Activated T-helper 9 cell treated with anti-CD3 and anti-CD28 coated beads, Interleukin-2, amount 50 U/mL, for 16 hours (primary cell): Measurements from ENCODE around the gene GPR132.
A peak's percentile ranks its signal among the peaks of the same experiment; 100 is the strongest.
"Not testable (repeated sequence)": the region's sequence is repeated elsewhere in the genome, so short reads cannot be mapped to it uniquely, and the experiment has no call there.

Experiments
- DNase-seq: peaks from one replicate; pipeline ENCODE4 v3.0.0-alpha.2; 2020; ENCODE audit warnings: low read depth

The GPR132 gene, protein sequence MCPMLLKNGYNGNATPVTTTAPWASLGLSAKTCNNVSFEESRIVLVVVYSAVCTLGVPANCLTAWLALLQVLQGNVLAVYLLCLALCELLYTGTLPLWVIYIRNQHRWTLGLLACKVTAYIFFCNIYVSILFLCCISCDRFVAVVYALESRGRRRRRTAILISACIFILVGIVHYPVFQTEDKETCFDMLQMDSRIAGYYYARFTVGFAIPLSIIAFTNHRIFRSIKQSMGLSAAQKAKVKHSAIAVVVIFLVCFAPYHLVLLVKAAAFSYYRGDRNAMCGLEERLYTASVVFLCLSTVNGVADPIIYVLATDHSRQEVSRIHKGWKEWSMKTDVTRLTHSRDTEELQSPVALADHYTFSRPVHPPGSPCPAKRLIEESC

DNA sequence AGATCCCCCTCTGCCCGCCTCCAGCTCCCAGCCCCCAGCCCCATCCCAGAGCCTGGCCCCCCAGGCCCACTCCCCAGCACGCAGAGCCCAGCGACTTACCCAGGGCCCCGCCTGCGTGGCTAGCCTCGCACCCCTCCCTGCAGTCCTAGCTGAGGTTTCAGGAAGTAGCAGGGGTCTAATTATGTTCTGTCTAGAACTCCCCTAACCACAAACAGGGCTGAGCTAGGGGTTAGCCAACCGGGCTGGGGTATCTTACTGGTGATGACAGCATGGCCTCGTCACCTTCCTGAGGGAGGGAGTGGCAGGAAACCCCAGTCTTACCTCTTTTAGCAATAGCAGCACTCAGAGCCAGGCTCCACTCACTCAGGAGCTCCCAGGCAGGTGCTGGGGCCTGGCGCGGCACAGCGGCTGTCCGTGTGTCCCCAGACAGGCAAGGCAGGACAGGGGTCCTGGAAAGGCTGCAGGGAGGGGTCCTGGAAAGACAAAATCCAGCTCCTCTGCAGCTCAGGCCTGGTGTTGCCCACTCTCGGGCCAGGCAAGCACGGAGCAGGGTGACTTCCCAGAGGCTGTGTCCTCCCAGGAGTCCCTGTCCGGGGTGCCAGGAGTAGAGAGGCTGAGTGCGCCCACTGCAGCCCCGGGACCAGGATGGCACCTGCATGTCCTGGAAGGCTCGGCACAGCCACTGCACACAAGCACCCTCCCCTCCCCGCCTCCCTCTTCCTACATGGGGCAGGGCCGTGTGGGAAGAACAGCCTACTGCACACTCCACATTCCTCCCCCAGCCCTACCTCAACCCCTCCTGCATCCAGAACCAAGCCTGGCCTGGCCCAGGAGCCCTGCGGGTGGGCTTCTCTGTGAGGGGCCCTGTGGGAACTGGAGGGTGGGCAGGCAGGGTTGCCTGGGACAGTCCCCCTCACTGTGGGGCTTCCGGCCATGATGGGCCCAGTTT, at the start of gene GPR132:
Gene GPR132, minus strand, starts transcription at position 151 of the 949 bp plus-strand sequence. CDS start 10,010 bp downstream, outside the sequence.
- DNase-seq: peak; percentile 79

DNA sequence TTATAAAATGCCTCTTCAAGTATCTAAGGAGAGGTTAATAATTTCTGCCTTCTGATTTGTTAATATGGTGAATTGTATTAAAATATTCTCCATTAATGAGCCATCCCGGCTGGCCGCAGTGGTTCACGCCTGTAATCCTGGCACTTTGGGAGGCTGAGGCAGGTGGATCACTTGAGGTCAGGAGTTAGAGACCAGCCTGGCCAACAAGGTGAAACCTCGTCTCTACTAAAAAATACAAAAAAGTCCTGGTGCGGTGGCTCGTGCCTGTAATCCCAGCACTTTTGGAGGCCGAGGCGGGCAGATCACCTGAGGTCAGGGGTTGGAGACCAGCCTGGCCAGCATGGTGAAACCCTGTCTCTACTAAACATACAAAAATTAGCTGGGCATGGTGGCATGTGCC, 44.0 kb upstream of the GPR132 start:
- DNase-seq: not testable (repeated sequence)

DNA sequence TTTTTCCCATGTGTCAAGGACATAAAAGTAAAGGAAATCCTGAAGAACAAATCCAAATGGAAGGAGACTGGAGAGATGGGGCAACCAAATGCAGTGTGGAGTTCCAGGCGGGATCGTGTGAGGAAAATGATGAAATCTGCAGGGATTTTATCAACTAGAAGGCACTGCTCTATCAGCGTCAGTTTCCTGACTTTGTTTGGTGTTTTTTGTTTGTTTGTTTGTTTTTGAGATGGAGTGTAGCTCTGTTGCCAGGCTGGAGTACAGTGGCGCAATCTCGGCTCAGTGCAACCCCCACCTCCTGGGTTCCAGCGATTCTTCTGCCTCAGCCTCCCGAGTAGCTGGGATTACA, 43.3 kb upstream of the GPR132 start:
- no peak for DNase-seq

DNA sequence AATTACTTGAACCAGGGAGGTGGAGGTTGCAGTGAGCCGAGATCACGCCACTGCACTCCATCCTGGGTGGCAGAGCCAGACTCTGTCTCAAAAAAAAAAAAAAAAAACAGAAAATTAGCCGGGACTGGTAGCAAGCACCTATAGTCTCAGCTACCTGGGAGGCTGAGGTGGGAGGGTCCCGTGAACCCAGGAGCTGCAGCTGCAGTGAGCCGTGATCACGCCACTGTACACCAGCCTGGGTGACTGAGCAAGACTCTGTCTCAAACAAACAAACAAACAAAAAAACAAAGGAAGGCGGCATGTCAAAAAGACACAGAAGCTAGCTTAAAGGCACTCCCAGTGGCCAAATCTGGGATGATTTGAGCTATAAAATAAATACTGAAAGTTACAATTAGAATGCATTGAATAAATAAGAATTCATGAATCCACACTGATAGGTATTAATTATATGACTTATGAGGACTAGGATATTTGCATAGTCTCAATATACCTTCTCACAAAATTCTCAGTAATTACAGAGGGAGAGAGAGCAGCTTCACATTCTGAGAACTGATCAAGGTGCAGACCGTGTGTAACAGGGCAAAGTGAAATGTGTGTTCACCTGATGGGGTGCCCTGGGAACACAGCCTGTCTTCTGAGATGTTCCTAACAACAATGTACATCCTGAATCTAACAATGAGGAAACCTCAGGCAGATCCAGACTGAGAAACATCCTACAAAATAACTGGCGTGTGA, 42.7 kb upstream of the GPR132 start:
- DNase-seq: no peak

DNA sequence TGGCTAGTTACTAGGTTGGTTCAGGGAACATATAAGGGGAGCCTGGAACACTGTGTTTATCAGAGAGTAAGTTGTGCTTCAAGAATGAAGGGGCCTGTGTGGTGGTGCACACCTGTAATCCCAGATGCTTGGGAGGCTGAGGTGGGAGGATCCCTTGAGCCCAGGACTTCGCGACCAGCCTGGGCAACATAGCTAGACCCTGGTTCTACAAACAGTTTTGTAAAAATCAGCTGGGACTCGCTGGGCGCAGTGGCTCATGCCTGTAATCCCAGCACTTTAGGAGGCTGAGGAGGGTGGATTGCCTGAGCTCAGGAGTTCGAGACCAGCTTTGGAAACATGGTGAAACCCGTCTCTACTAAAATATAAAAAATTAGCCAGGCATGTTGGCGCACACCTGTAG, 42.1 kb upstream of the GPR132 start:
- no peak for DNase-seq

DNA sequence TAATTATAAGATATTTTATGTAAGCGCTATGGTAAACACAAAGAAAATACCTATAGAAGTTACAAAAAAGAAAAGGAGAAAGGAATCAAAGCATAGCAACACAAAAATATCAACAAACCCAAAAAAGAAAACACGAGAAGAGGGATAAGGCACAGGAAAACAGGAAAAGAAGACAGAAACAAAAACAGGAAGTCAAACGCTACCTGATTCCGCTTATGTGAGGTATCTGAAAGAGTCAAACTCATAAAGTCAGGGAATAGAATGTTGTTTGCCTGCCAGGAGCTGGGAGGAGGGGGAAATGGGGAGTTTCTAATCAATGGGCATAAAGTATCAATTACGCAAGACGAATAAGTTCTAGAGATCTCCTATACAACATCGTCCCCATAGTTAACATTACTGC, 39.9 kb upstream of the GPR132 start:
- no peak for DNase-seq

DNA sequence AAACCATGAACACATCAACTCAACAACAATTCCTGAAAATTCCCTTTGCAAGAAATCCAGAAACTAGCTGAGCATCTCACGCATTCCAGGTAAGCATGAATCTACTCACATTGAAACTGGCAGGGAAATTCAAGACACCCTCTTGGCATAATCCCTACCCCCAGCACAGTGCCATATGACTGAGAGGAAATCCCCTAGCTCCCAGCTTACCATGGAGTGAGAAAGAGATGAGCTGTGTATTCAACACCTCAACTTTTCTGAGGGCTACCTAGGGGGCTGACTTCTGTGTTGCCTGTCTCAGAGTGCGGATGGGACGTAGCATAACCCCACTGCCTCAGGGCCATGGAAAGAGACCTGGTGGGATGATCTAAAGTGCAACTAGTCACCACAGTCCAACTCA, 37.7 kb upstream of the GPR132 start:
- no peak for DNase-seq

DNA sequence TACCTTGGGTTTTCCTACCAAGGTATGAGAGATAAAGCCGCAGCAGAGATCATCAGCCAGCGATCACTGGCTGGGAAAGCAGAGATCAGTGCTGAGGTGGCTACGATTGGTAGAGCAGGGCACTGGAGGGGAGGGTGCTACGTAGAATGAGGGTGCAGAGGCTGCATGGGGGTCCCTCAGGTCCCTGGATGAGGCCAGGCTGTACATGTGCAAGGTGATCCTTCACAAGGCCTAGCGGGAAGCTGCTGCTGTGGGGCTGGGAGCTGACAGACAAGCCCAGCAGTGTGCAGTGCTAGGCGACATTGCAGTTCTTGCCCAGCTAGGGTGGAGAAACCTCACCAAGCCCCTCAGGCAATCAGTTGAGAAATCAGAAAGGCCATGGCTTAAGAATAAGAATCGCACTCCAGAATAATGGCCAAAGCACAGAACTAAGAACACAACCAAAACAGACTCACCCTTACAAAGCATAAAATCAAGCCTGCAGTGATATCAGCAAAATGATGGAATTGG, 37.2 kb upstream of the GPR132 start:
- DNase-seq: no peak

DNA sequence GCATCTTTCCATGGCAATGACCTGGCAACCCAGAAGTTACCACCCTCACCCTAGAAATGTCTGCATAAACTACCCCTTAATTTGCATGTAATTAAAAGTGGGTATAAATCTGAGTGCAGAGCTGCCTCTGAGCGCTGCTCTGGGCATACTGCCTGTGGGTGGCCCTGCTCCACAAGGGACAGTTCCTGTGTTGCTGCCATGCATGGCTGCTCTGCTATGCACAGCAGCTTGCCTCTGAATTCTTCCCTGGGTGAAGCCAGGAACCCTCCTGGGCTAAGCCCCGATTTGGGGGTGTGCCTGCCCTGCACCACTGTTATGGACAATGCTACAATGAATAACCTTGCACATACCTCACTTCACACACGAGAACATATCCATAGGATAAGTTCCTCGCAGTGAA, 35.7 kb upstream of the GPR132 start:
- DNase-seq: no peak

DNA sequence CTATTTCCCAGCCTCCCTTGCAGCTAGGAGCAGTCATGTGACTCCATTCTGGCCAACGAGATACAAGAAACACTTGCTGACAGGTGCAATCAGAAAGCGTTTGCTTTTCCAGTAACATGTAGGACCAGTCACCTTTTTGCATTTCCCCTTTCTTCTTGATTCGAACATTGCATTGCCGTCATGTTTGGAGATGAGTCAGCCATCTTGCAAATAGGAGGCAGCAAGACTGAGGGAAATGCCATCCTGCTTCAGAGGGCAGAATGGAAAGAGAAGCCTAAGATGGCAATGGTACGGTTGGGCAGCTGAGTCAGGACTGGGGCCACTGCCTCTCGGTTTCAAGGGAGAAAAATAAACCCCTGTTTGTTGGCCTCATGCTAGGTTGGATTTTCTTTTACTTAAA, 34.5 kb upstream of the GPR132 start:
- DNase-seq: no peak

DNA sequence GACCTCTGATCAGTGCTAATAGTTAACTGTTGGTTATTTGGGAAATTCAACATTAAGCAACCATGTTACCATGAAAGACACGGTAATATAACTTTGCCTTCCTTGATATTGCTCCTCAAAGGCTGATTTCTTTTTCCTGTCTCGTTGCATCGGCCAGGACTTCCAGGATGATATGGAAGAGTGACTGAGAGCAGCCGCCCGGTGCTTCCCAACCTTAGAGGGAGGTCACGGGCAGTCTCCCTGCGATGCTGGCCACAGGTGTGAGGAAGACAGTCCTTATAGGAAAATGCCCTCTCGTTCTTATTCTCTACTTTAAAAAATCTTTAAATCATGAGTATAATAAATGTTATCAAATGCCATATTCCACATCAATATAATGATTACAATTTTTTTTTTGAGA, 33.1 kb upstream of the GPR132 start:
- no peak for DNase-seq

DNA sequence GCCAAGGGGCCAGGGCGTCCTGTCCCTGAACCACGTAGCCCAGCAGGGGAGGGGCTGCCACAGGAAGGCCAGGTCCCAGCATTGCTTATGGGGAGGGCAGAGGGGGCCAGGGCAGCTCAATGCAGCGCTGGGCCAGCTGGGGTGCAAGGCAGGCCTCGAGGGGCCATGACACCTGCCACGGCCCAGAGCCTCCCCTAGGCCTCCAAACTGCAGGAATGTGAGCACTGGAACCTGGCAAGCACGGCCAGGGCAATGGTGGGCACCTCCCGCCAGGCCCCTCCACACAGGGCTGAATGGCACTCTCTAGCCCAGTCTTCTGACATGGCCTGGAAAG, 32.5 kb upstream of the GPR132 start:
- no peak for DNase-seq

DNA sequence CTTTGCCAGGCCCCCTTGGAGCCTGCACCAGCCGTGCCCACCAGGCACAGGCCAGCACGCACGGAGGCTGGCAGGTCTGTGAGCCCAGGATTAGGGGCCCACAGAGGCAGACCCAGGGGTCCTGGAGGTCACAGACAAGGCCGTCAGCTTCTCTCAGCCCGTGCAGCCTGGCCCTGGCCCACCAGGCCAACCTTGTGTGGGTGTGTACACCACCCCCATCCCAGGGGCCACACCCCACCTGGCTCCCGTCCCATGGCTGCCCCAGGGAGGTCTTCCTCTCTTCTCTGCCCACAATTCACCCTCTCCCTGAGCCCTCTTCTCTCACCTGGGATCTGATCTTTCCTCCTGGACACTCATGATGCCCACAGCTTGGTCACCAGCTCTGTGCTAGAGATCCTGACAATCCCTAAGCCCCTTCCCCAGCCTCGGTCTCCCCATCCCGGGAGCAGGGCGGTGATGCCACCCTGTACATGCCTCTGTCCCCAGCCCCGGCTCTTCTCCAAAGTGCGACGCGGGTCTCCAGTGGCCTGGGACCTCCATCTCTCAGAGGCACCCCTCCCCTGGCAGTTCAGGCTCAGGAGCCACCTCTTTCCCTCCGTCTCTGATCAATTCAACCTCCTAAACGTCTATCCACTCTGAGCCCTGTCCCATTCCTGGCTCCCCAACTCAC, 31.1 kb upstream of the GPR132 start:
- no peak for DNase-seq

DNA sequence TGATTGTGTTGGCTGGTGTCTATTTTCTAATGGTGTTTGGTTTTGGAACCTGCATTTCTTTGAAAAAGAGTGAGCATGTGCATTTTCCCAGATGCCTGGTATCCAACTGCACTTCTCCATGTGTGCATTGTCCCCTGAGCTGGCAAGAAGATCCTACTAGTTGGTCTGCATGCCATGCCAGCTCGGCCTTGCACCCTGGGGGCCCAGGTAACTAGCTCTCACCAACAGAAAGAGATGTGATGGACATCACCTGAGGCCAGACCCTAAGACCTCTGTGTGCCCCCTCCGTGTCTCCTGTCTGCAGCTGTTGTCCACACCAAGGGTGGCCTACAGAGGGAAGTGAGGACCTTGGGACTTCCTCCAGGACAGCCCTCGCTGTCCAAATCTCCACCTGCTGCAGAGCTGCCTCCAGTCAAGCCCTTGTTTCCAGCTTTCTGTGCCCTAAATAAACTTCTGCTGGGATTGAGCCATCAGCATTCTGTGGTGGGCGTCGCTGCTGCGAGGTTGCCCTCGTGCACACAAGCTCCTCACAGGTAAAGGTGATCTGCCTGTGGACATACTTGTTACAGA, 30.1 kb upstream of the GPR132 start:
- DNase-seq: no peak

DNA sequence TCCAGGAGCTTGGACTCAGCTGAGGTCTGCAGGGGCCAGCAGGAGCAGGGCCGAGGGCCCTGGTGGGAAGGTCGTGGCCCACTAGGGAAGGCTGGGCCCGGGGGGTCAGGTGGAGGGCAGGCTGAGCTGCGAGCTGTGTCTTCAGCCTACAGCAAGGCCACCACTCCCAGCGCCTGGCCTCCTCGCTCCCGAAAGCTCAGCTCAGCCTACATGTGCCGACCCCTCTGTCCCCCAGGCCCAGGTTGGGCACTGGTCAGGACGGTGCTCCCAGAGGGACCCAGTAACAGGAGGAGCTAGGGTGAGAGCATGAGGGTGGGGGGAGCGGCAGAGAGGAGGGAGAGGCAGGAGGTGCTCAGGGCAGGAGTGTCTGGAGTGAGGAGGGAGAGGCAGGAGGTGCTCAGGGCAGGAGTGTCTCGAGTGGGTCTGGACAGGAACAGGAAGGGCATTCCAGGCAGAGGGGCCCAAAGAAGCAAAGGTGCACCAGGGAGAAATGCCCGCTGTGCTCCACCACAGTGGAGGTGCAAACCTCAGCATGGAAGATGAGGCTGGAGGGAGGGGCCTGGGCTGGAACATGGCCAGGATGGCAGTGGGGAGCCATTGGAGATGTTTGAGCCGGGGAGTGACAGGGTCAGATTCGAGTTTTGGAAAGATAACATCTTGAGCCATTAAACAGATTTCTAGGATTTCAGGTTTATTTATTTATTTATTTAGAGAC, 29.1 kb upstream of the GPR132 start:
- no peak for DNase-seq

DNA sequence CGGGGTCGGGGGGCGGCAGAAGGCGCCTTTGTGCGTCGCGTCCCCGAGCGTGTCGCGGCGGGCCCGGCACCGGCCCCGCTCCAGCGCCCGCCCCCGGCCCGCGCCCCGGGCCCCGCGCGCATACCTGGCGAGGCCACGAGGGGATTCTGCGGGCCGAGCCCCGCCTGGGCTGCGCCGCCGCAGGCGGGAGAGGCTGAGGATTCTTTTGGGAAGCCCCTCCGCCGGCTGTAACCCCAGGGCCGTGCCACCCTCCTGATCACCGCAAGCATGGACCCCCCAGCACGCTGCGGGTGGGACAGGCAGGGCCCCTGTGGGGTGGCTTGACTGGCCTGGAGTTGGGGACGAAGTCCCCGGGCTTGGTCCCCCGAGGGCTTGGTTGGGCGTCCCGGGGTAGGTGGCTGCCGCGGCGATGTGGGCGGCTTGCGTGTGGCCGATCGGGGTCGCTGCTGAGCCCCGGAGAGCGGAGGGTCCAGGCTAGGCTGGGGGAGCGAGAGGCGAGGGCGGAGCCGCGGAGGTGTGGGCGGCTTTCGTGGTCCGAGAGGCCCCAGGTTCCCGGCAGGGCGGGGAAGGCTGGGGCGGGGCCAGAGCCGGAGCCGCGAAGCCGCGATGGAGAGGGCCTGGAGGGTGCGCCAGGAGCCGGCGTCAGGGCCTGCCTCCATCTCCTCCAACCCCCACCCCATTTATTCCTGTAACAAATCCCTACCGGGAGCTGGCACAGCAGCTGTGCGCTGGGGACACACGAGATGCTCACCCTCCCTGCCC, 28.4 kb upstream of the GPR132 start:
- peak; percentile 60 for DNase-seq

DNA sequence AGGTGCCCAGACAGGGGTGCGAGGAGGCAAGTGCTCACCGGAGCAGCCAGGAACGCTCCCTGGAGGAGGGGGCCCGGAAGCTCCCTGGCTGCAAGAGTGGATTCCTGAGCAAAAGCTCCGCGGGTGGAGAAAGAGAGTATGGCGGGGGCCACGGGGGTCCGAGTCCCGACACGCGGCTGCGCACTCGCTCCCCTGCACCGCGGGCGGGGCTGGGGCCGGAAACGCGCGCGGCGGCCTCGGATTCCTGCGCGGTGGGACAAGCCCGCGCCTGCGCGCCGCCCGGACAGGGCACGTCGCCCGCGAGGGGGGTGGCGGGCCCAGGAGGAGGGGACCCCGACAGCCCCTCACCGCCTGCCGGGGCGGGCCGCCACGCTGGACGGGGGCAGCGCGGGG, 27.8 kb upstream of the GPR132 start:
- peak; percentile 54 for DNase-seq

DNA sequence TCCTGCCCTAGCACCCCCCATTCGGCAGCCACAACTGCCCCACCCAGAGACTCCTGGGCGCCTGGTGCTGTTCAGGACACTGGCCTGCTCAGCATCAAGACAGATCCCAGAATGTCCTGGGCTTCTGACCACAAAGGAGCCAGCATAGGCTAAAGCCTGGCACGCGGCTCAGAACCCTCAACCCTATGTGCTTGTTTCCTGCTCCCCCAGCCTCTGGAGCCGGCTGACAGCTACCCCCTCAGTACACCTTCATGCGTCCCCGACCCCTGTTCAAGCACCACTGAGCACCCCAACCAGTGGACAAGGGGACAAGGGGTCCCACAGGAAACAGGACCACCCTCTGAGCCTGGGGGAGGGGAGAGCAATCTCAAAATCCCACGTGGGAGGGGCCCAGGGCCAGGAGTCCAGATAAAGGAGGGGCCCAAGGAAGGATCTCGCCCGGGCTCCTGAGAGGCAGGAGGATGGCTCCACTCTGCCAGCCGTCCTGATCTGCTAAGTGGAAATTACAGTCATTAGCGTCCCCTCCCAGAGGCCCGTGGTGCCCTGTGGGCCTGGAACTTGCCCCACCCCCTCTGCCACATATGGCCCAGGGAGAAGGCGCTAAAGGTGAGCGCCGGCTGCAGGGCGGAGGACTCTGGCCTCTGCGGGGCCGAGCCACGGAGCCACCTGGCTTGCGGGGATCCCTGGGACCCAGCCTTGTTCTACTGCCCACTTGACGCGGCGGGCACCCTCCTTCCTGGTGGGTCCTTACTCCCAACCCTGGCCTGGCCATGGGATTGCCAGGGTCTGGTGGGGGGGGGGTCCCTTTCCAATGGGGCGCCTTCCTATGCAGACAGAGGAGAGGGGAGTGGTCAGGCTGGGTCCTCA, 27.2 kb upstream of the GPR132 start:
- DNase-seq: no peak

DNA sequence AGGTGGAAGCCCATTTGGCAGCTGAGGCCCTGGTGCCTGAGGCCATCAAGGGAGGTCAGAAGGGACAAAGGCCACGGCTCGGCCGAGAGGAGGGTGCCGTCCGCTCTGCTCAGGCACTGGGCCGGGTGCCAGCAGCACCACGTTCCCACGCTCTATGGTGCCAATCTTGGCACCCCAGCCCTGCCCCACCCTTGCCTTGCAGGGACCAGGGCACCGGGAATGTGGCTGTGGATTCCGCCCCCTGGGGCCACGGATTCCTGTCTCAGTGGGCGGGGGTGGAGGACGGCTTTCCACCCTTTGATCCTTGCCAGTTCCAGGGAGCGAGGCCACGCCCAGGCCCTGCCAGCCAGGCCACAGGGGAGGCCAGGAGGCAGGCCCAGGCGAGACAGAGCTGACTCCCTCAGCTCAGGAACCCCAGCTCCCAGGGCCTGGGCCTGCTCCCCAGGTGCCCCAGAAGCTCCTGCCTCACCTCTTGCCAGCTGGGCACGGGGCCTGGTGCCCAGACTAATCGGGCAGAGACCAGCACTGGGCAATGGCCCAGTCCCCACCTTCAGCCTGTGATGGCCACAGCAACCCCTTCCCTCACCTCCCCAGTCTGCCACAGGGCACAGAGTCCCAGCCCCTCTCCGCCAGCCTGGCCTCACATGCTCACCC, 26.4 kb upstream of the GPR132 start:
- no peak for DNase-seq
